GM12878 (cell line): ENCODE measurements around the gene FUT8. TPM values are rescaled to one million over a fixed set of nuclear protein-coding genes. Genes with fewer than 3 reads are reported as not detected.

Experiments used
- ATAC-seq: fragments of 200-7000 bp; cut with Tn5 transposase; 3 replicates; pipeline ENCODE4 v1.9.1; 2020; ENCODE audit warnings: mild to moderate bottlenecking, moderate library complexity
- BruUV-seq: library from RNA; stranded (reverse); fragments of 400-500 nt; replicated peaks from 2 replicates; lab custom pipeline; 2021; lab: Mats Ljungman, UMichigan
- CTCF ChIA-PET: fragments of 300-600 bp; sonication (Branson Sonifier 250); formaldehyde crosslinking; extraction: SDS; loops from one replicate; lab custom pipeline; 2021; ENCODE audit warnings: inconsistent platforms; lab: Yijun Ruan, JAX
- POLR2A ChIA-PET: fragments of 350-600 bp; formaldehyde crosslinking; extraction: SDS; loops from one replicate; lab custom pipeline; 2021; ENCODE audit warnings: inconsistent platforms; lab: Charles Lee
- RAD21 ChIA-PET: fragments of 300-600 bp; sonication (Branson Sonifier 250); formaldehyde crosslinking; loops from one replicate; lab custom pipeline; 2023; ENCODE audit warnings: antibody characterized with exemption; ENCODE audit not compliant: unreplicated experiment; lab: Charles Lee
- SMC1A ChIA-PET: fragments of 300-600 bp; sonication (Branson Sonifier 250); formaldehyde crosslinking; loops from one replicate; lab custom pipeline; 2023; ENCODE audit not compliant: unreplicated experiment, uncharacterized antibody; lab: Charles Lee
- DNase-seq: peaks from one replicate; pipeline ENCODE4 v3.0.0-alpha.2; 2011; ENCODE audit warnings: low read depth, low spot score
- FAIRE-seq: peaks from 3 replicates; lab custom pipeline; 2011; peaks lifted over from hg19 to GRCh38; lab: Jason Lieb, UNC
- H2AFZ ChIP-seq: 2 replicates; pipeline ENCODE4 v1.6.0; 2011; ENCODE audit warnings: low read depth, low read length, control low read depth; ENCODE audit not compliant: control insufficient read depth
- H3K27ac ChIP-seq: 2 replicates; pipeline ENCODE4 v1.5.1; 2011; ENCODE audit warnings: control low read depth; ENCODE audit not compliant: control insufficient read depth, insufficient read depth
- H3K27me3 ChIP-seq, 2 experiments: replicated peaks in 1 of 2; 2 replicates each; pipeline versions ENCODE4 v1.6.0 to v1.6.1; 2011; ENCODE audit warnings: low read length in 1 of 2; ENCODE audit not compliant: control insufficient read depth in 2 of 2, insufficient read depth in 2 of 2
- H3K36me3 ChIP-seq, 2 experiments: 2 replicates each; pipeline ENCODE4 v1.5.1; 2011; ENCODE audit warnings: low read length in 1 of 2; ENCODE audit not compliant: control insufficient read depth in 2 of 2, insufficient read depth in 2 of 2
- H3K4me1 ChIP-seq: 2 replicates; pipeline ENCODE4 v1.6.1; 2011; ENCODE audit warnings: mild to moderate bottlenecking, low read length, moderate library complexity, mixed read lengths; ENCODE audit not compliant: control insufficient read depth, insufficient read depth
- H3K4me2 ChIP-seq: 2 replicates; pipeline ENCODE4 v1.6.0; 2011; ENCODE audit warnings: control low read depth; ENCODE audit not compliant: control insufficient read depth, insufficient read depth
- H3K4me3 ChIP-seq: fragments of 200-600 bp; sonication (generic); 2 replicates; pipeline ENCODE4 v1.5.1; 2016
- H3K79me2 ChIP-seq: 2 replicates; pipeline ENCODE4 v1.6.0; 2011; ENCODE audit warnings: low read length; ENCODE audit not compliant: control insufficient read depth, insufficient read depth
- H3K9ac ChIP-seq: 2 replicates; pipeline ENCODE4 v1.8.0; 2011; ENCODE audit warnings: low read length, control low read depth, mixed read lengths; ENCODE audit not compliant: control insufficient read depth, insufficient read depth
- H3K9me3 ChIP-seq: replicated peaks from 3 replicates; pipeline ENCODE4 v1.5.1; 2011; ENCODE audit warnings: mild to moderate bottlenecking, low read length; ENCODE audit not compliant: control insufficient read depth, insufficient read depth
- H4K20me1 ChIP-seq: 2 replicates; pipeline ENCODE4 v1.6.0; 2011; ENCODE audit not compliant: control insufficient read depth, insufficient read depth
- EP300 ChIP-seq, 2 experiments: fragments of 150-350 bp in 1 of 2; IDR thresholded peaks; 2 replicates each; pipeline ENCODE4 v1.6.1; 2011 to 2012; ENCODE audit warnings: low read depth in 2 of 2, low read length in 2 of 2, borderline replicate concordance in 1 of 2, improper control_type of control experiment in 1 of 2, inconsistent platforms in 1 of 2; ENCODE audit not compliant: control insufficient read depth in 1 of 2
- RELA ChIP-seq: fragments of 450-650 bp; IDR thresholded peaks from 2 replicates; pipeline ENCODE4 v1.8.0; 2014; ENCODE audit warnings: borderline replicate concordance; ENCODE audit not compliant: partially characterized antibody
- SMAD5 ChIP-seq: IDR thresholded peaks from 2 replicates; pipeline ENCODE4 v1.6.1; 2016; ENCODE audit warnings: antibody characterized with exemption, low read depth
- TCF12 ChIP-seq: IDR thresholded peaks from 2 replicates; pipeline ENCODE4 v1.6.1; 2011; ENCODE audit warnings: low read depth, mild to moderate bottlenecking, low read length
- WGBS: methylation state at CpG from one replicate; pipeline ENCODE4 v1.1.6; 2016; ENCODE audit warnings: low lambda C conversion rate; ENCODE audit not compliant: insufficient replicate concordance, insufficient coverage; ENCODE audit errors: missing lambda C conversion rate; 5-methylcytosine and 5-hydroxymethylcytosine counted together
- in situ Hi-C: fragments of 300-500 bp; cut with MboI; formaldehyde crosslinking; loops from 9 replicates; pipeline ENCODE4 v1.14.3; 2018; ENCODE audit warnings: mixed read lengths
- intact Hi-C: fragments of 100-400 bp; cut with micrococcal nuclease; formaldehyde crosslinking; loops from one replicate; pipeline ENCODE4 v1.14.2; 2022; ENCODE audit not compliant: unreplicated experiment
- polyA plus RNA-seq, 11 experiments: library from polyadenylated mRNA; depleted of rRNA in 4 of 11; unstranded in 6 of 11; stranded (reverse) in 5 of 11; fragments of >200 nt; fragmentation: Nextera tagmentation in 4 of 11; fragmentation: Illumina TruSeq in 1 of 11; extraction: Ambion mirVana in 4 of 11; extraction: Trizol in 1 of 11; gene quantifications; 1 replicate in 1 of 11; 2 replicates in 10 of 11; pipeline versions ENCODE4 v1.2.1 to v1.2.3, GENCODE V29; 2011 to 2016; ENCODE audit warnings: inconsistent platforms in 2 of 11, missing spikeins in 2 of 11, low read depth in 1 of 11
- total RNA-seq, 4 experiments: library from RNA; depleted of rRNA in 3 of 4; stranded (reverse); fragments of >200 nt in 3 of 4; fragmentation: Illumina TruSeq in 1 of 4; extraction: Trizol in 1 of 4; gene quantifications; 2 replicates each; pipeline versions ENCODE4 v1.2.1 to v1.2.3, GENCODE V29; 2013 to 2021
- TF ChIP-seq, protein P1 (sequence below): fragments of 450-650 bp; IDR thresholded peaks from 2 replicates; pipeline ENCODE4 v1.6.1; 2018; ENCODE audit warnings: mild to moderate bottlenecking, low read depth, moderate library complexity; ENCODE audit not compliant: partially characterized antibody
- TF ChIP-seq, protein P2 (sequence below): fragments of 450-650 bp; IDR thresholded peaks from 2 replicates; pipeline ENCODE4 v1.6.1; 2017; ENCODE audit warnings: low read depth, mild to moderate bottlenecking, moderate library complexity

FUT8 gene
- total and polyA plus RNA-seq, 10 of the 15 experiments (the other 5 are each of a cell fraction or from before 2014, with no cell fraction given) = 21.3 to 106 (median 66.3) TPM

GRCh38 chr14:65685572-65685971 is 273.0 kb downstream of the FUT8 start:
- TF ChIP-seq, protein P1, sequence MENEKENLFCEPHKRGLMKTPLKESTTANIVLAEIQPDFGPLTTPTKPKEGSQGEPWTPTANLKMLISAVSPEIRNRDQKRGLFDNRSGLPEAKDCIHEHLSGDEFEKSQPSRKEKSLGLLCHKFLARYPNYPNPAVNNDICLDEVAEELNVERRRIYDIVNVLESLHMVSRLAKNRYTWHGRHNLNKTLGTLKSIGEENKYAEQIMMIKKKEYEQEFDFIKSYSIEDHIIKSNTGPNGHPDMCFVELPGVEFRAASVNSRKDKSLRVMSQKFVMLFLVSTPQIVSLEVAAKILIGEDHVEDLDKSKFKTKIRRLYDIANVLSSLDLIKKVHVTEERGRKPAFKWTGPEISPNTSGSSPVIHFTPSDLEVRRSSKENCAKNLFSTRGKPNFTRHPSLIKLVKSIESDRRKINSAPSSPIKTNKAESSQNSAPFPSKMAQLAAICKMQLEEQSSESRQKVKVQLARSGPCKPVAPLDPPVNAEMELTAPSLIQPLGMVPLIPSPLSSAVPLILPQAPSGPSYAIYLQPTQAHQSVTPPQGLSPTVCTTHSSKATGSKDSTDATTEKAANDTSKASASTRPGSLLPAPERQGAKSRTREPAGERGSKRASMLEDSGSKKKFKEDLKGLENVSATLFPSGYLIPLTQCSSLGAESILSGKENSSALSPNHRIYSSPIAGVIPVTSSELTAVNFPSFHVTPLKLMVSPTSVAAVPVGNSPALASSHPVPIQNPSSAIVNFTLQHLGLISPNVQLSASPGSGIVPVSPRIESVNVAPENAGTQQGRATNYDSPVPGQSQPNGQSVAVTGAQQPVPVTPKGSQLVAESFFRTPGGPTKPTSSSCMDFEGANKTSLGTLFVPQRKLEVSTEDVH = no peak
- TF ChIP-seq TCF12 (no peak), RELA (no peak), EP300 (IDR thresholded peaks at IDR 0.05; ENCODE audit: borderline replicate concordance in 1 of 2, control insufficient read depth in 1 of 2, low read depth in 2 of 2, low read length in 2 of 2) (no peak), SMAD5 (no peak)
- TF ChIP-seq, protein P2, sequence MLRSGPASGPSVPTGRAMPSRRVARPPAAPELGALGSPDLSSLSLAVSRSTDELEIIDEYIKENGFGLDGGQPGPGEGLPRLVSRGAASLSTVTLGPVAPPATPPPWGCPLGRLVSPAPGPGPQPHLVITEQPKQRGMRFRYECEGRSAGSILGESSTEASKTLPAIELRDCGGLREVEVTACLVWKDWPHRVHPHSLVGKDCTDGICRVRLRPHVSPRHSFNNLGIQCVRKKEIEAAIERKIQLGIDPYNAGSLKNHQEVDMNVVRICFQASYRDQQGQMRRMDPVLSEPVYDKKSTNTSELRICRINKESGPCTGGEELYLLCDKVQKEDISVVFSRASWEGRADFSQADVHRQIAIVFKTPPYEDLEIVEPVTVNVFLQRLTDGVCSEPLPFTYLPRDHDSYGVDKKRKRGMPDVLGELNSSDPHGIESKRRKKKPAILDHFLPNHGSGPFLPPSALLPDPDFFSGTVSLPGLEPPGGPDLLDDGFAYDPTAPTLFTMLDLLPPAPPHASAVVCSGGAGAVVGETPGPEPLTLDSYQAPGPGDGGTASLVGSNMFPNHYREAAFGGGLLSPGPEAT = no peak
- ATAC-seq (no peak), FAIRE-seq (no peak), DNase-seq (no peak)
- Histone ChIP-seq H3K9me3 (peaks cover 2% of the 10 kb centered on the region), H3K27ac (no peak overlapping the region), H4K20me1 (no peaks in the 10 kb centered on the region), H3K4me3 (no peak overlapping the region), H3K36me3 (peaks cover 0 to 3% of the 10 kb centered on the region in 2 experiments; a peak in 2 of 4 replicates), H2AFZ (no peak overlapping the region), H3K79me2 (no peaks in the 10 kb centered on the region), H3K4me2 (no peak overlapping the region), H3K27me3 (no peaks in the 10 kb centered on the region), H3K4me1 (no peaks in the 10 kb centered on the region), H3K9ac (no peak overlapping the region)
- CTCF ChIA-PET = interaction anchor here (1.0 kb wide), 1 partner anchor 23 kb away, joined by 3 read pairs; no protein-coding TSS in a partner anchor
- in situ Hi-C loops = no loop called here
- intact Hi-C loops = no loop called here
- 97% methylated on average over 2 of the region's 2 CpGs for WGBS
- SMC1A ChIA-PET = no interaction called here
- no TSS peak for BruUV-seq
- POLR2A ChIA-PET = no interaction called here
- RAD21 ChIA-PET = no interaction called here
